ENCODE data around the gene UBE2G2.

Gene UBE2G2

DNA sequence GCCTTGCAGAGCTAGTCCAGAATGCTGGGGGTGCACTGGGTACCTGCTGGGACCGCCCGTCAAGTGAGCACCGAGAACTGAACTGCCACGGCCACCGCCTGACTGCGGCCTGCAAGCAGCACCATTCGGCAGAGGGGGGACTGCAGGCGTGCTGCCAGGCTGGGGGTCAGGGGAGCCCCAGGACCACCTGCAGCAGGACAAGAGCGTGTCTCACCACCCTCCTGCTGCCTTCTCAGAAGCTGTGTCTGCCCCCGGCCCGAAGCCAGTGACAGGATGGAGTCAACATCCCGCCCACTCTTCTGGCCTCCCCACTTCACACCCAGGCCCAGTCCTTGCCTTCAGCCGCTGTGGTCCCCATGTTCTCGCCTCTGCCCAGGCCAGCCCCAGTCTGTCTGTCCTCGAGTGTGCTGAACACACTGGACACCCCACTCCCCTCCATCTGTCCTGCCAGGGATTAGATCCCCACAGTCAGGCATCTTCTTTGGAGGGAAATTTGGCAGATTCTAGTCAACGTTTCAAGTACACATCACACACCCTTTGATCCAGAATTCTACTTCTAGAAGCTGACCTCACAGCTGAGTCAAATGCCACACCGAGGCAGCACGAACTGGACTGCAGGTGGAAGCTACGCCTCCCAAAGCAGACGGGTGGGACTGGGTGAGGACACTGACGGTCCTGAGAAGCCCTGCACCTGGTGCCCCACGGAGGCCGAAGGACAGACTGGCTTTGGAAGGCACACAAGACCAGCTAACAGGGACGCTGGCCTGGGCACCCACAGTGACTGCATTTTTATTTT lies 45.8 kb upstream of the UBE2G2 start:
- no peak overlapping the region for H3K18ac ChIP-seq (ENCODE audit: low read length)
- no peak overlapping the region for H3K4ac ChIP-seq (ENCODE audit: low read depth, low read length)
- H3K79me1 ChIP-seq (ENCODE audit: low read length), result no peaks in the 10 kb centered on the region
- H3K23ac ChIP-seq (ENCODE audit: low read length), result peak overlapping the region; percentile 85
- no peak overlapping the region for H2BK5ac ChIP-seq (ENCODE audit: low read length)
- H3K79me2 ChIP-seq (ENCODE audit: control insufficient read depth, insufficient read depth, low read length), result no peaks in the 10 kb centered on the region
- no peaks in the 10 kb centered on the region for H3K27me3 ChIP-seq (ENCODE audit: insufficient read depth, low read length, poor library complexity)
- H2AK5ac ChIP-seq (ENCODE audit: low read length), result no peak overlapping the region
- H3K4me3 ChIP-seq (ENCODE audit: low read length), result no peak overlapping the region
- no peak overlapping the region for H4K8ac ChIP-seq (ENCODE audit: low read depth, low read length)
- whole genome bisulfite sequencing (ENCODE audit: extremely low coverage, insufficient coverage, low lambda C conversion rate), result no CpG with 5 or more reads among the region's 24 CpGs
- peaks cover 8% of the 10 kb centered on the region for H3K36me3 ChIP-seq (ENCODE audit: control insufficient read depth, insufficient read depth, low read length)
- no peak overlapping the region for H3K4me2 ChIP-seq (ENCODE audit: low read length)
- H2BK120ac ChIP-seq (ENCODE audit: low read depth, low read length), result no peak overlapping the region
- H3K4me1 ChIP-seq (ENCODE audit: control insufficient read depth, low read depth, low read length), result no peaks in the 10 kb centered on the region
- DNase-seq, result no peak
- no peak overlapping the region for H3K56ac ChIP-seq (ENCODE audit: low read length)
- H3K9ac ChIP-seq (ENCODE audit: low read length), result no peak overlapping the region
- no peak overlapping the region for H2BK15ac ChIP-seq (replicated peaks; ENCODE audit: low read depth)
- H4K5ac ChIP-seq (ENCODE audit: low read length), result no peak overlapping the region
- H3K27ac ChIP-seq (ENCODE audit: low read depth, low read length), result no peak overlapping the region

DNA sequence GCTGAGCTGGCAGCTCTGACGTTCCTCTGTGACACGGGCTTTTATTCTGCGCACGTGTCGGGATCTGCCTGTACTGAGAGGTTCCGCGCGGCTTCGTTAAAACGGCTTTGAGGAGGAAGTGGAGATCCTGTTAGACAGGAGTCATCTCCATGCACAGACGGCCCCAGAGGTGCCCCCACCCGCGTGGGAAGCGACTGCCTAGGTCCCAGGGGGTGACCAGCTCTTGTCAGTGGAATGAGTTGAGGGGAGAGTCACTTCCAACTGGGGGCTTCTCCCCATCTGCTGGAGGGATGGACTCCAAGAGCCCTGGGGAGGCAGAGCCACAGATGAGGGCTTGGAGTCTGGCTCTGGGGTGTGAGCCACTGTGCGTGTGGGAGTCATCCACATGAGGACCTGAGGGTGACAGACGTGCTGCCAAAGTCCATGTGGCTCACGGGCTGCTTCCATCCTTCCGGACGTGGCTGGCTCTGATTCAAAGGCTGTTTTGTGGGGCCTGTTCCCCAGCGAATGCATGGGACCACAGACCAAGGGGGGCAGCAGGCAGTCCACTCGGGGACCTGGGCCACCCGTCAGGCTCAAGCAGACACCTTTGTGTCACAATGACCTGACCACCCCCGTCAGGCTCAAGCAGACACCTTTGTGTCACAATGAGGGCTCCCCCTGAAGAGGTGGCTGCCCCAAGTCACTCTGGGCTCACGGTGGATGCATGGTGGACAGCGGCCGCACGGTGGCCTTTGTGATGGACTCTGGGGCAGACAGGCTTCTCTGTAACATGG lies 45.1 kb upstream of the UBE2G2 start:
- no peak for DNase-seq
- peaks cover 8% of the 10 kb centered on the region for H3K36me3 ChIP-seq (ENCODE audit: control insufficient read depth, insufficient read depth, low read length)
- H3K27ac ChIP-seq (ENCODE audit: low read depth, low read length), result no peak overlapping the region
- H3K27me3 ChIP-seq (ENCODE audit: insufficient read depth, low read length, poor library complexity), result no peaks in the 10 kb centered on the region
- H4K8ac ChIP-seq (ENCODE audit: low read depth, low read length), result no peak overlapping the region
- no peaks in the 10 kb centered on the region for H3K79me2 ChIP-seq (ENCODE audit: control insufficient read depth, insufficient read depth, low read length)
- H2AK5ac ChIP-seq (ENCODE audit: low read length), result no peak overlapping the region
- H3K9ac ChIP-seq (ENCODE audit: low read length), result peak overlapping the region; percentile 30
- no peak overlapping the region for H3K4ac ChIP-seq (ENCODE audit: low read depth, low read length)
- H2BK120ac ChIP-seq (ENCODE audit: low read depth, low read length), result no peak overlapping the region
- no peak overlapping the region for H2BK15ac ChIP-seq (replicated peaks; ENCODE audit: low read depth)
- no peak overlapping the region for H2BK5ac ChIP-seq (ENCODE audit: low read length)
- H3K79me1 ChIP-seq (ENCODE audit: low read length), result no peaks in the 10 kb centered on the region
- H4K5ac ChIP-seq (ENCODE audit: low read length), result no peak overlapping the region
- H3K4me2 ChIP-seq (ENCODE audit: low read length), result no peak overlapping the region
- H3K4me3 ChIP-seq (ENCODE audit: low read length), result no peak overlapping the region
- WGBS (ENCODE audit: extremely low coverage, insufficient coverage, low lambda C conversion rate), result no CpG with 5 or more reads among the region's 27 CpGs
- no peaks in the 10 kb centered on the region for H3K4me1 ChIP-seq (ENCODE audit: control insufficient read depth, low read depth, low read length)
- peak overlapping the region; percentile 10 for H3K56ac ChIP-seq (ENCODE audit: low read length)
- no peak overlapping the region for H3K18ac ChIP-seq (ENCODE audit: low read length)
- peak overlapping the region; percentile 85 for H3K23ac ChIP-seq (ENCODE audit: low read length)

DNA sequence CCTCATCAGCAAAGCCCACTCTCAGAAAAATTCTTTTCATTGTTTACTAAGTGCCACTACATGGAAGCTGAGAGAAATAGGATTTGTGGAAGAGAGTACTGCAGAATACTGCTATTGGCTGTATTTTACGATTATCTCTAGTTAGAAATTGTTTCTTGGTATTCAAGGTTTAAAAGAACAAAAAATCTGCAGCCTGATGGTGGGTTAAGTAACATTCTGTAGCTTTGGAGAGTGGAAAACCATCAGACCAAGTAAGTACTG lies 44.5 kb upstream of the UBE2G2 start:
- Histone ChIP-seq H3K27me3 (ENCODE audit: insufficient read depth, low read length, poor library complexity) (no peaks in the 10 kb centered on the region), H3K4me2 (ENCODE audit: low read length) (peak overlapping the region; percentile 32), H3K4ac (ENCODE audit: low read depth, low read length) (no peak overlapping the region), H4K8ac (ENCODE audit: low read depth, low read length) (no peak overlapping the region), H3K36me3 (ENCODE audit: control insufficient read depth, insufficient read depth, low read length) (peaks cover 8% of the 10 kb centered on the region), H3K4me3 (ENCODE audit: low read length) (no peak overlapping the region), H2BK5ac (ENCODE audit: low read length) (no peak overlapping the region), H3K79me1 (ENCODE audit: low read length) (no peaks in the 10 kb centered on the region), H2AK5ac (ENCODE audit: low read length) (no peak overlapping the region), H3K9ac (ENCODE audit: low read length) (peak overlapping the region; percentile 55), H3K23ac (ENCODE audit: low read length) (no peak overlapping the region), H3K27ac (ENCODE audit: low read depth, low read length) (no peak overlapping the region), H2BK120ac (ENCODE audit: low read depth, low read length) (no peak overlapping the region), H2BK15ac (replicated peaks; ENCODE audit: low read depth) (no peak overlapping the region), H3K4me1 (ENCODE audit: control insufficient read depth, low read depth, low read length) (no peaks in the 10 kb centered on the region), H3K18ac (ENCODE audit: low read length) (no peak overlapping the region), H3K56ac (ENCODE audit: low read length) (peak overlapping the region; percentile 73), H3K79me2 (ENCODE audit: control insufficient read depth, insufficient read depth, low read length) (no peaks in the 10 kb centered on the region), H4K5ac (ENCODE audit: low read length) (no peak overlapping the region)
- DNase-seq, result no peak
- no CpG with 5 or more reads among the region's 1 CpG for WGBS (ENCODE audit: extremely low coverage, insufficient coverage, low lambda C conversion rate)

DNA sequence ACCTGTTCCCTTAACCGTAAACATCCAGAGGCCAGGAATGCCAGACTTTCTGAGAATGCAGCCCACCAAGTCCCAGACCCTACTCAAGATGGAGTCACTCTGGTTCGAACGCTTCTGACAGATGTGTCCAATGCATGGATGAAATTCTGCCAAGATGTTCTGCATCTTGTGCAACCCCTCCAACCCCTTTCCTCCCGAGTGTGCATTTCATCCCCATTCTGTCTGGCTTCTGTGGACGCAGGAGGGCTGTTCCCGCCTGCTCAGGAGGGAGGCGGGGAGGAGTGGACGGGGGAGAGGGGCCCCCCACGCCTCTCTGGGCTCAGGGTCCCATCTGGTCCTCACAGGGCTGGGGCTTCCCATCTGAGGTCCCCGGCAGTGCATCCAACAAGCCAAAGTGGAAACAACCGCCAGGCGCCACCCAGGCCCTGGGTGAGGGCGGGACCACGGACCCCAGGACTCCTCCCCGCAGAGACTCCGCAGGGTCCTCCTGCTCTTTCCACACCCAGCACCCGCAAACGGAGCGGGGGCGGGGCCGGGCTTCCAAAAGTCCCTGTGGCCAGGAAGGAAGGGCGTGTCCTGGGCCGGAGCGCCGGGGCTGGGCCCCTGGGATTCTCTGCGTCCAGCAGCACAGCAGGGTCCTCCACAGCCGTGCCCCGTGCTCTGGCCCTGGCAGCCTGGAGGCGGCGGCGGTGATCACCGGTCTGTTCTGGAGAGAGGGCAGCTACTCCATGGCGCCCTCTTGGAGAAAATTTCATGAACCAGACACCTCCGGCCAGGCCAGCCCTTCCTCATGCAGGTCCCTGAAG lies 44.0 kb upstream of the UBE2G2 start:
- no peak overlapping the region for H4K5ac ChIP-seq (ENCODE audit: low read length)
- H3K27ac ChIP-seq (ENCODE audit: low read depth, low read length), result no peak overlapping the region
- H2AK5ac ChIP-seq (ENCODE audit: low read length), result no peak overlapping the region
- H2BK5ac ChIP-seq (ENCODE audit: low read length), result no peak overlapping the region
- H4K8ac ChIP-seq (ENCODE audit: low read depth, low read length), result no peak overlapping the region
- peak overlapping the region; percentile 55 for H3K9ac ChIP-seq (ENCODE audit: low read length)
- peak overlapping the region; percentile 8 for H3K18ac ChIP-seq (ENCODE audit: low read length)
- H3K23ac ChIP-seq (ENCODE audit: low read length), result no peak overlapping the region
- no peak overlapping the region for H3K4ac ChIP-seq (ENCODE audit: low read depth, low read length)
- H3K36me3 ChIP-seq (ENCODE audit: control insufficient read depth, insufficient read depth, low read length), result peaks cover 5% of the 10 kb centered on the region
- H3K4me2 ChIP-seq (ENCODE audit: low read length), result peak overlapping the region; percentile 32
- H3K4me3 ChIP-seq (ENCODE audit: low read length), result no peak overlapping the region
- WGBS (ENCODE audit: extremely low coverage, insufficient coverage, low lambda C conversion rate), result no CpG with 5 or more reads among the region's 34 CpGs
- H3K56ac ChIP-seq (ENCODE audit: low read length), result peak overlapping the region; percentile 73
- no peaks in the 10 kb centered on the region for H3K79me1 ChIP-seq (ENCODE audit: low read length)
- no peak overlapping the region for H2BK15ac ChIP-seq (replicated peaks; ENCODE audit: low read depth)
- H3K27me3 ChIP-seq (ENCODE audit: insufficient read depth, low read length, poor library complexity), result no peaks in the 10 kb centered on the region
- DNase-seq, result peak; percentile 87
- no peak overlapping the region for H2BK120ac ChIP-seq (ENCODE audit: low read depth, low read length)
- H3K79me2 ChIP-seq (ENCODE audit: control insufficient read depth, insufficient read depth, low read length), result no peaks in the 10 kb centered on the region
- H3K4me1 ChIP-seq (ENCODE audit: control insufficient read depth, low read depth, low read length), result no peaks in the 10 kb centered on the region

DNA sequence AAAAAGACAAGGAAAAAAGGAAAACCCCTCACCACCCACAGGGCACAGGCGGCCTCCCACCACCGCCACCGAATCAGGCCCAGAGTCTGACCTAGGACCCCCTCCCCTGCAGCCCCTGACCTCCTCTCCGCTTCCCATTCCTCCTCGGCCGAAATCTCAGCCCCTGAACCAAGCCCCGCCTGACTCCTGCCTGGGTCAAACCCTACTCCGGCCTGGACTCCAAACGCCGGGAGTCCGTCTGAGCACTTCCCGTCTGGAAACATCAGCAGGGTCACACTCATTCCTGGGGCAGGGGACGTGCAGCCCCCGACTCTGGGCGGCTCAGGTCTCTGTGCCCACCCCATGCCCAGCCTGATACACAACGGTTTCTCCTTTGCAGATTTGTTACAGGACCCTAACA lies 42.6 kb upstream of the UBE2G2 start:
- H2AK5ac ChIP-seq (ENCODE audit: low read length), result no peak overlapping the region
- H2BK120ac ChIP-seq (ENCODE audit: low read depth, low read length), result no peak overlapping the region
- H3K4me2 ChIP-seq (ENCODE audit: low read length), result peak overlapping the region; percentile 13
- H4K5ac ChIP-seq (ENCODE audit: low read length), result no peak overlapping the region
- H3K23ac ChIP-seq (ENCODE audit: low read length), result no peak overlapping the region
- H3K79me1 ChIP-seq (ENCODE audit: low read length), result no peaks in the 10 kb centered on the region
- DNase-seq, result no peak
- H3K18ac ChIP-seq (ENCODE audit: low read length), result no peak overlapping the region
- no peaks in the 10 kb centered on the region for H3K27me3 ChIP-seq (ENCODE audit: insufficient read depth, low read length, poor library complexity)
- WGBS (ENCODE audit: extremely low coverage, insufficient coverage, low lambda C conversion rate), result no CpG with 5 or more reads among the region's 16 CpGs
- no peaks in the 10 kb centered on the region for H3K4me1 ChIP-seq (ENCODE audit: control insufficient read depth, low read depth, low read length)
- no peak overlapping the region for H2BK5ac ChIP-seq (ENCODE audit: low read length)
- H3K4me3 ChIP-seq (ENCODE audit: low read length), result no peak overlapping the region
- H3K79me2 ChIP-seq (ENCODE audit: control insufficient read depth, insufficient read depth, low read length), result no peaks in the 10 kb centered on the region
- peaks cover 2% of the 10 kb centered on the region for H3K36me3 ChIP-seq (ENCODE audit: control insufficient read depth, insufficient read depth, low read length)
- H3K9ac ChIP-seq (ENCODE audit: low read length), result peak overlapping the region; percentile 41
- no peak overlapping the region for H2BK15ac ChIP-seq (replicated peaks; ENCODE audit: low read depth)
- no peak overlapping the region for H3K27ac ChIP-seq (ENCODE audit: low read depth, low read length)
- H3K4ac ChIP-seq (ENCODE audit: low read depth, low read length), result peak overlapping the region; percentile 38
- peak overlapping the region; percentile 52 for H3K56ac ChIP-seq (ENCODE audit: low read length)
- H4K8ac ChIP-seq (ENCODE audit: low read depth, low read length), result no peak overlapping the region
